ENCODE measurements around the gene CYFIP1.

CYFIP1 gene

GRCh38 chr15:22867886-22868285 is 112.3 kb downstream of the CYFIP1 start:
- H4K91ac ChIP-seq (ENCODE audit: low read depth, low read length), result no peak overlapping the region
- H3K23ac ChIP-seq (ENCODE audit: low read length), result no peak overlapping the region
- H3K14ac ChIP-seq (ENCODE audit: low read length), result no peak overlapping the region
- no peak overlapping the region for H2BK120ac ChIP-seq (ENCODE audit: insufficient read depth, low read length, poor library complexity)
- no peak overlapping the region for H3K4ac ChIP-seq (ENCODE audit: low read depth, low read length)
- H3K4me3 ChIP-seq (ENCODE audit: low read depth, low read length), result no peak overlapping the region
- no peak overlapping the region for H3K18ac ChIP-seq (ENCODE audit: low read length)
- no peaks in the 10 kb centered on the region for H3K79me2 ChIP-seq (ENCODE audit: control insufficient read depth, insufficient read depth, low read length, poor library complexity)
- no peak overlapping the region for H2BK5ac ChIP-seq (ENCODE audit: low read depth, low read length, poor library complexity)
- DNase-seq, result no peak
- H3K36me3 ChIP-seq (ENCODE audit: control insufficient read depth in 1 of 2, insufficient read depth in 2 of 2, low read length in 2 of 2), result peaks cover 39 to 47% of the 10 kb centered on the region in 2 experiments
- peaks cover 3% of the 10 kb centered on the region for H3K79me1 ChIP-seq (ENCODE audit: low read length)
- no CpG with 5 or more reads among the region's 6 CpGs for WGBS (ENCODE audit: extremely low coverage, insufficient coverage, insufficient read length)
- H4K8ac ChIP-seq (ENCODE audit: low read depth, low read length), result no peak overlapping the region
- H2AFZ ChIP-seq (ENCODE audit: insufficient read depth, low read length, poor library complexity), result no peak overlapping the region
- no peak overlapping the region for H4K12ac ChIP-seq (ENCODE audit: low read depth, low read length)
- H3K4me2 ChIP-seq (ENCODE audit: low read length), result no peak overlapping the region
- H3K9me3 ChIP-seq (ENCODE audit: insufficient read depth, low read depth, low read length), result no peaks in the 10 kb centered on the region
- H2BK12ac ChIP-seq (ENCODE audit: low read length), result no peak overlapping the region
- H2AK5ac ChIP-seq (ENCODE audit: low read length), result no peak overlapping the region
- H3K4me1 ChIP-seq (ENCODE audit: control insufficient read depth in 1 of 2, insufficient read depth in 2 of 2, low read length in 2 of 2), result peaks cover 2 to 3% of the 10 kb centered on the region in 2 experiments
- H3K27ac ChIP-seq (ENCODE audit: low read depth, low read length), result no peak overlapping the region
- no peaks in the 10 kb centered on the region for H3K27me3 ChIP-seq (ENCODE audit: insufficient read depth, low read length)
- H3K9ac ChIP-seq (ENCODE audit: low read length), result no peak overlapping the region

- Histone ChIP-seq H2BK5ac (ENCODE audit: low read depth, low read length, poor library complexity) (no peak overlapping the region), H2AK5ac (ENCODE audit: low read length) (no peak overlapping the region), H3K18ac (ENCODE audit: low read length) (no peak overlapping the region), H2BK120ac (ENCODE audit: insufficient read depth, low read length, poor library complexity) (no peak overlapping the region), H3K27me3 (ENCODE audit: insufficient read depth, low read length) (no peaks in the 10 kb centered on the region), H3K36me3 (ENCODE audit: control insufficient read depth in 1 of 2, insufficient read depth in 2 of 2, low read length in 2 of 2) (peaks cover 38 to 47% of the 10 kb centered on the region in 2 experiments), H3K27ac (ENCODE audit: low read depth, low read length) (no peak overlapping the region), H2AFZ (ENCODE audit: insufficient read depth, low read length, poor library complexity) (no peak overlapping the region), H3K9me3 (ENCODE audit: insufficient read depth, low read depth, low read length) (no peaks in the 10 kb centered on the region), H3K4me3 (ENCODE audit: low read depth, low read length) (no peak overlapping the region), H3K23ac (ENCODE audit: low read length) (no peak overlapping the region), H3K4ac (ENCODE audit: low read depth, low read length) (no peak overlapping the region), H3K79me1 (ENCODE audit: low read length) (peaks cover 3% of the 10 kb centered on the region), H3K4me1 (ENCODE audit: control insufficient read depth in 1 of 2, insufficient read depth in 2 of 2, low read length in 2 of 2) (no peaks in the 10 kb centered on the region), H3K4me2 (ENCODE audit: low read length) (no peak overlapping the region), H3K14ac (ENCODE audit: low read length) (no peak overlapping the region), H2BK12ac (ENCODE audit: low read length) (no peak overlapping the region), H4K8ac (ENCODE audit: low read depth, low read length) (no peak overlapping the region), H3K9ac (ENCODE audit: low read length) (no peak overlapping the region), H4K91ac (ENCODE audit: low read depth, low read length) (no peak overlapping the region), H3K79me2 (ENCODE audit: control insufficient read depth, insufficient read depth, low read length, poor library complexity) (no peaks in the 10 kb centered on the region), H4K12ac (ENCODE audit: low read depth, low read length) (no peak overlapping the region)
- WGBS (ENCODE audit: extremely low coverage, insufficient coverage, insufficient read length), result no CpG with 5 or more reads among the region's 7 CpGs
- DNase-seq, result no peak
Observed at GRCh38 chr15:22866079-22866478, 114.1 kb downstream of the CYFIP1 start.

- peak overlapping the region; percentile 27 for H3K18ac ChIP-seq (ENCODE audit: low read length)
- H2BK5ac ChIP-seq (ENCODE audit: low read depth, low read length, poor library complexity), result no peak overlapping the region
- H3K4ac ChIP-seq (ENCODE audit: low read depth, low read length), result peak overlapping the region; percentile 21
- H2AK5ac ChIP-seq (ENCODE audit: low read length), result no peak overlapping the region
- H3K4me1 ChIP-seq (ENCODE audit: control insufficient read depth in 1 of 2, insufficient read depth in 2 of 2, low read length in 2 of 2), result no peaks in the 10 kb centered on the region
- H2AFZ ChIP-seq (ENCODE audit: insufficient read depth, low read length, poor library complexity), result no peak overlapping the region
- DNase-seq, result no peak
- H2BK12ac ChIP-seq (ENCODE audit: low read length), result no peak overlapping the region
- H3K9me3 ChIP-seq (ENCODE audit: insufficient read depth, low read depth, low read length), result no peaks in the 10 kb centered on the region
- H3K79me2 ChIP-seq (ENCODE audit: control insufficient read depth, insufficient read depth, low read length, poor library complexity), result no peaks in the 10 kb centered on the region
- H4K8ac ChIP-seq (ENCODE audit: low read depth, low read length), result no peak overlapping the region
- H3K79me1 ChIP-seq (ENCODE audit: low read length), result peaks cover 3% of the 10 kb centered on the region
- H3K9ac ChIP-seq (ENCODE audit: low read length), result no peak overlapping the region
- no peak overlapping the region for H3K4me2 ChIP-seq (ENCODE audit: low read length)
- no peak overlapping the region for H3K14ac ChIP-seq (ENCODE audit: low read length)
- H3K4me3 ChIP-seq (ENCODE audit: low read depth, low read length), result no peak overlapping the region
- no peak overlapping the region for H3K27ac ChIP-seq (ENCODE audit: low read depth, low read length)
- no peak overlapping the region for H4K91ac ChIP-seq (ENCODE audit: low read depth, low read length)
- H3K36me3 ChIP-seq (ENCODE audit: control insufficient read depth in 1 of 2, insufficient read depth in 2 of 2, low read length in 2 of 2), result peaks cover 36 to 39% of the 10 kb centered on the region in 2 experiments
- H3K23ac ChIP-seq (ENCODE audit: low read length), result no peak overlapping the region
- no peaks in the 10 kb centered on the region for H3K27me3 ChIP-seq (ENCODE audit: insufficient read depth, low read length)
- H4K12ac ChIP-seq (ENCODE audit: low read depth, low read length), result no peak overlapping the region
- H2BK120ac ChIP-seq (ENCODE audit: insufficient read depth, low read length, poor library complexity), result no peak overlapping the region
- WGBS (ENCODE audit: extremely low coverage, insufficient coverage, insufficient read length), result no CpG with 5 or more reads among the region's 3 CpGs
Observed at GRCh38 chr15:22863356-22863755, 116.8 kb downstream of the CYFIP1 start.

DNA sequence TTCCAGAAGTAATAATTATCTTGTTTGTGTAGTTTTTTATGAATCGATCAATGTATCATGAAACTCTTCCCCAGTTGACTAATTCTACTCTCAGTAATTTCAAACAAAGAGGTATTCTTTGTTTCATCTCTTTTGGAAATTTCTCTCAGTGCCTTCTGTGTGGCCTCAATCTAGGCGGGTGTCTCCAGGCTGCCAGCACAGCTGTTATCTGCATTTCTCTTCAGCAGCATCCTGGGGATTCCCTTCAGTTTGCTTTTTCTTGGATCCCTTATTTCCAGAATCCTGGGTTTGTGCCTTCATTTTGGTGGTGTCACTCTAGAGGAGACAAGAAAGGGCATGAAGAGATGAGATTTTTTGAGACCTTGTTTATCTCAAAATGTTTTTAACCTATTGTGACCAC is 119.0 kb downstream of the CYFIP1 start:
- H3K27ac ChIP-seq (ENCODE audit: low read depth, low read length), result no peak overlapping the region
- DNase-seq, result no peak
- no CpG with 5 or more reads among the region's 2 CpGs for WGBS (ENCODE audit: extremely low coverage, insufficient coverage, insufficient read length)

More for the DNA sequence above, 119.0 kb downstream of the CYFIP1 start:
- Histone ChIP-seq H2AK5ac (ENCODE audit: low read length) (no peak overlapping the region), H3K27me3 (ENCODE audit: insufficient read depth, low read length) (no peaks in the 10 kb centered on the region), H3K79me1 (ENCODE audit: low read length) (peaks cover 3% of the 10 kb centered on the region), H2BK120ac (ENCODE audit: insufficient read depth, low read length, poor library complexity) (no peak overlapping the region), H3K4ac (ENCODE audit: low read depth, low read length) (no peak overlapping the region), H2AFZ (ENCODE audit: insufficient read depth, low read length, poor library complexity) (no peak overlapping the region), H3K4me2 (ENCODE audit: low read length) (no peak overlapping the region), H3K4me3 (ENCODE audit: low read depth, low read length) (no peak overlapping the region), H4K12ac (ENCODE audit: low read depth, low read length) (no peak overlapping the region), H3K18ac (ENCODE audit: low read length) (no peak overlapping the region), H3K9me3 (ENCODE audit: insufficient read depth, low read depth, low read length) (no peaks in the 10 kb centered on the region), H4K91ac (ENCODE audit: low read depth, low read length) (no peak overlapping the region), H3K14ac (ENCODE audit: low read length) (no peak overlapping the region), H3K23ac (ENCODE audit: low read length) (no peak overlapping the region), H3K36me3 (ENCODE audit: control insufficient read depth in 1 of 2, insufficient read depth in 2 of 2, low read length in 2 of 2) (peaks cover 31 to 38% of the 10 kb centered on the region in 2 experiments), H2BK12ac (ENCODE audit: low read length) (no peak overlapping the region), H3K79me2 (ENCODE audit: control insufficient read depth, insufficient read depth, low read length, poor library complexity) (no peaks in the 10 kb centered on the region), H4K8ac (ENCODE audit: low read depth, low read length) (no peak overlapping the region), H3K4me1 (ENCODE audit: control insufficient read depth in 1 of 2, insufficient read depth in 2 of 2, low read length in 2 of 2) (no peaks in the 10 kb centered on the region), H2BK5ac (ENCODE audit: low read depth, low read length, poor library complexity) (no peak overlapping the region), H3K9ac (ENCODE audit: low read length) (no peak overlapping the region)
